Activated CD4-positive, CD25-positive, alpha-beta regulatory T cell treated with anti-CD3 and anti-CD28 coated beads, Interleukin-2, amount 50 U/mL, for 24 hours (primary cell): ENCODE results near the gene ALK.

Source experiments
- ATAC-seq, 2 donors: fragments of 150-1000 bp; cut with Tn5 transposase; one replicate each; pipeline ENCODE4 v1.10.0; 2021; ENCODE audit warnings: mild to moderate bottlenecking in 1 of 2, moderate library complexity in 1 of 2

ALK gene

GRCh38 chr2:29640360-29640759, 281.0 kb downstream of the ALK start:
- no peak for ATAC-seq

DNA sequence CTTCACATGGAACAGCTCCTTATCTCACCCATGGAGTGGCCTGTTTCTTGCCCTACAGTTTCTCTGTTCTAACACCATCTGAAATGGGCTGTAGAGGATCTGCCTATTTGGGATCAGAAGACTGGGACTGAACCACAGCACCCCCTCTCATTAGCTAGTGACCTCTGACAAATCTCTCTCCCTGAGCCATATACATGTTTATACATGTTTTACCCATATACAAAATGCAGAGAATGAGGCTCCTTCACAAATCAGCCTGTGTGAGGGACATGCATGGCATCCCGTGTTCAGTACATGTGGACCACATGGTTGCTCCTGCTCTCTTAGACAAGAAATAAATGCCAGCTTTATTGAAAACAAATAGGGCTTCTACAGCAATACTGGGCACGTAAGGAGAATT, 282.7 kb downstream of the ALK start:
- ATAC-seq: no peak

GRCh38 chr2:29634916-29635315, 286.5 kb downstream of the ALK start:
- ATAC-seq: no peak

- no peak for ATAC-seq
These were observed 289.4 kb downstream of the ALK start for GRCh38 chr2:29632018-29632417.

- ATAC-seq: no peak
These were observed 291.9 kb downstream of the ALK start for GRCh38 chr2:29629495-29629894.

GRCh38 chr2:29628862-29629261, 292.5 kb downstream of the ALK start:
- ATAC-seq: no peak

GRCh38 chr2:29628108-29628745, 293.2 kb downstream of the ALK start:
- no peak for ATAC-seq

- ATAC-seq: no peak
These were observed 294.1 kb downstream of the ALK start for GRCh38 chr2:29627279-29627711.

DNA sequence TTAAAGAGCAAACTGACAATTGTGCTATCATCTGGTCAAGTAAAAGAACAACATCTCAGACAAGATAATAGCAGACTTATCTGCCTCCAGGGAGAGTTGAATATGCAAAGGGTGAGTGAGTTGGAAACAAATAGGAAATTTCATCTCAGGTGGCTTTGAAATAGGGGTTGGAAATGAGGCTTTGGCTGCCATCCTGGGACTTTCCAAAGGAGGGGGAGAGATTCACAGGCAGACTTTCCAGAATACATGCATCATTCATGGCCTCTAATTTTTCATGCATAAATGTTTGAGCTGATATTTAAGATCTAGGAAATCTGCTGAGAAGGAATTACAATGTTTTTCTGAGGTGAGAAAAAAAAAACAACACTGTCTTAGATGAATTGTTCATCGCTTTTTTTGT, 300.5 kb downstream of the ALK start:
- no peak for ATAC-seq

- ATAC-seq: no peak
These were observed 301.7 kb downstream of the ALK start for GRCh38 chr2:29619689-29620088.

GRCh38 chr2:29618024-29618423, 303.4 kb downstream of the ALK start:
- ATAC-seq: no peak

DNA sequence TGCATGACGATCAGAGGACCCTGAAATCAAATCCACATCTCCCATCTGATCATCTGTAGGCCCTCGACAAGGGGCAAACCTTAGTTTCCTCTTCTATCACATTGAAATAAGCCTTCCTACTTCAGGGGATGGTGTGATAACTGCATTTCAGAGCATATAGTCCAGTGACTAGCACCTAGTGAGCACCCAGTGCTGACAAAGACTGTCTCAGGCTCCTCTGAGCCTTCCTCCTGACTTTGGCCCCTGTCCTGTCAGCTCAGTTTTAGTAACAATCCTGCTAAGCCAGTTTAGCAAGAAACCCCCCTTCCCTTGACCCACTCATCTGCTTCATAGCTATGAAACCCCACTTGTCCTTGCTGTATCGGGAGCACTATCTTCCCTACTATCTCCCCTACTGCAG, 304.0 kb downstream of the ALK start:
- ATAC-seq: no peak

DNA sequence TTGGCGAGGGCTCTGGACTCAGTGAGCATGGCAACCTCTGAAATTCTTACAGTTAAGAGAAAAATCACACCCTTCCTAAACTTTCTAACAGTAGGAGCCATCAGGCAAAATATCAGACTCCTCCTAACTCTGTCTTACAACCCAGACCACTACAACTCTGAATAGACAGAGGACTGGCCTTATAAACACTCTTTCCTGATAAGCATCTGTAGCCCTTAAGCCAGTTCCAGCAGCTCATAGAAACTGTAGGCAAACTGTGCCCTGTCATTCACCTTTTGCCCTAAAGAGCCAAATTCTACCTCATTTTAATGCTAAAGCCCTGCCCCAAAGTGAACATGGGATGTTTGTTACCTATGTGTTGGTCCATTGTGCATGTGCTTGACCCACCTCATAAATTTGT, 304.8 kb downstream of the ALK start:
- no peak for ATAC-seq

DNA sequence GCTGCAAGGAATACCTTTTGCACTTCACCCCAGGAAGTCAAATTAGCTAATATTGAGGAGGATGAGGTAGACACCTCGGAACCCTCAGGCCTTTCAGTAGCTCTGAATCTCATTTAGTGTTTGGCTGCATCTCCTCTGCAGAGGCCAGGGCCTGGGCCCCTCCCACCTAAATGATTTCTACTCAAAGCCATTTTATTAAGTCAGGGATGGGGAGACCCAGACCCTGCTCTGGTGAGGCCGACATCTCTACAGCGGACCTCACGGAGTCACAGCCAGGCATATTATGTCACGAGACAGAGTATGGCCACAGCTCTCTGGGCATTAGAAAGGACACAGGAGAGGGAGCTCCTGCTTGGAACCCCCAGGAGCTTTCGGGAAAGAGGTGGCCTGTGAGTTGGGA, 305.5 kb downstream of the ALK start:
- no peak for ATAC-seq

- ATAC-seq: no peak
These were observed 306.2 kb downstream of the ALK start for GRCh38 chr2:29615183-29615582.

GRCh38 chr2:29614295-29614830, 307.0 kb downstream of the ALK start:
- no peak for ATAC-seq

- ATAC-seq: no peak
These were observed 307.6 kb downstream of the ALK start for GRCh38 chr2:29613792-29614266.

DNA sequence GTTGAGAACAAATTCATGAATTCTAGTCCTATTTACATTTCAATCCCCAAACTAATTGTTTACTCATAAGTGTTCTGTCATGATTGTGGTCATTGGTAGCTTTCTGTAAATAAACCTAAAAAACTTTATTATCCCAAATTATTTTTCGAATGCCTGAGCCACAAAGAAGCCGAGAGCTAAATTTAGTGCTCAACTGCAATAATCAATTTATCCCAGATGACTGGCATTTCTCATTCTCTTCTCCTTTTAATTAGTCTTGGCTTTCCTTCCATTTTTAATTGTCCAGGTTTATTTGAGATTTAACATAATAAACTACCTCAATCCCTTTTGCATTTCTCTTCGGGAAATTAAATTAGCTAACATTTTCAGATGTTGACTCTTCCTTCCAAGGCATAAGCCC, 308.3 kb downstream of the ALK start:
- no peak for ATAC-seq

- ATAC-seq: no peak
These were observed 308.8 kb downstream of the ALK start for GRCh38 chr2:29612568-29612967.

DNA sequence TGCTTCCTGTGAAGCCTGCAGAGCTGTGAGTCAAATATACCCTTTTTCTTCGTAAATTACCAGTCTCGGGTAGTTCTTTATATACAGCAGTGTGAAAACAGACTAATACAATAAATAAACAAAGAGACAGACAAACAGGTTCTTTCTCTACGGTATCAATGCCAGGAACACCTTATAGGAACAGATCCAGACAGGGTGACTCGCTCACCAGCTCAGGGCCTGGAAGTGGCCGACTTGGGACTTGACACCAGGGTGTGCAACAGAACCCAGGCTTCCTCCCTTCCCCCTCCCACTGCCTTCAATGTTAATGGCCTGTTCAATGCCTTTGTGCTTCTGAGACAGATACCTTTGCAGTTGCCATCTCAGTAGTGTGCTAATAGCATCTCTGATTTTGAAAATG, 309.5 kb downstream of the ALK start:
- no peak for ATAC-seq

- no peak for ATAC-seq
These were observed 310.1 kb downstream of the ALK start for GRCh38 chr2:29611261-29611660.

DNA sequence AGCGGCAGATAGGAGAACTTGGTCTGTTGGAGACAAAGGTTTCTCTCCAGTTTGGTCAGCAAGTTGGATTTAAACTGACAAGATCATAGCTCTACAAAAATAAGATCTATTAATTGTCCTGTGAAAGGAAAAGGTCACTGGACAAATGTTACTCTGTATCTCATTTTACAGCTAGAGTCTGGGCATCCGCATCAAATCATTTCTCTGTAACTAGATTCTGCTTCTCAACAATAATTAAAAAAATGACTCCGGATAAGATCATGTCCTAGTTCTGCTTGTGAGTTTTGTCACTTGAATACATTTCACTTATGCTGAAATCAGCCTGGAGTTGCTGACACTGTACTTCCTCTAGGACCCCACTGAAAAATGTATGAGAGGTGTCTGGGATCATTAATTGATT, 310.8 kb downstream of the ALK start:
- no peak for ATAC-seq

DNA sequence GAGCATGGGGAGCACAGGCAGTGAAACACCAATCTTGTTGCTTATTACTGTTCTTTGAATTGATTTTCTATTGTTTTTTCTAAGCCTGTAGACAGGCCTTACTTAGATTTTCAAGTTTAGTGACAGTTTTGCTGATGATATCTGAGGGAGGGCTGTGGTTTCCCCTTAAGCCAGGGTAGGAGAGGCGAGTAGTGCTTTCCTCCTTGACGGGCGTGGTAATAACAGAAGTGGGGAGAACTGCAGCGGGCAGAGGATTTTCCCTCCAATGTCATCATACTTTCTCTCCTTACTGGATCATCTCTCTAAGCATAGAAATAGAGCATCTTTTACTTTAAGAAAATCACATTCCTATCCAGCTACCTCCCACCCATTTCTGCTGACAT, 314.4 kb downstream of the ALK start:
- no peak for ATAC-seq

DNA sequence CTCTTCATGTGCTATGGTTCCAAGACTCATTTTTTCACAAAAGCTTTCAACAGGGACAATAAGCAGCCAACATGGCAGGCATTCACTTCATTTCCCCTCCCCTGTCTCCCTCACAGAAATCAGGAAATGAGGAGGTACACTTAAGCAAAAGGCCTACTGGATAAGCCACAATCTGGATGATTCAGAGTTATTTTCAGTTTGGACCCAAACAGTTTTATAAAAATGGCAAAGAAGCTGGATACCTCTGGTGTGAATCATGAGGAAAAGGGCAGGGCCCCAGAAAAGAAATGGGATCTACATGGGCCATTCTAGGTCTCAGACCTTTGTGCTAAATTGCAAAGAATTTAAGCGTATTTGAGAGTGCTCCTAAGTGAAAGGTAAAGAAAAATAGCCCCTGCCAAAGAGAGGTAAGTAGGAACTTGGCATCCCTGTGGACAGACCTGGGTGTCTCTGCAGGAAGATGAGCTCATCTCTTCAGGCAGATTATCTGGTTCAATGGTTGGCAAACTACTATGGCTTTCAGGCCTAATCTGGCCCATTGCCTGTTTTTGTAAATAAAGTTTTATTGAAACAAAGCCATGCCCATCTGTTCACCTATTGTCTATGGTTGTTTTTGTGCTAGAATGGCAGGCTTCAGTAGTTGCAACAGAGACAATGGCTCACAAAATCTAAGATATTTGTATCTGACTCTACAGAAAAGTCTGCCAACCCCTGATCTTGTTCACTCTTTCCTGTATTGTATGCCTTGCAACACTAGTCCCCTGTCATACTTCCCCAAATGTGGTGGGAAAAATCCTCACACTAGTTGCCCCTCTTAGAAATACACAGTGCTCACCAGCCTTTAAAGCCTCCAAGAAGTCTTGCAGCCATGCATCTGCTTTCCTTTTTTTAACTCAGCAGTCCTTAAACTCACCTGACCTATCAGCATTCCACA, 315.0 kb downstream of the ALK start:
- ATAC-seq: no peak
